ENCODE measurements around the gene RADIL. TPM values are rescaled to one million over a fixed set of nuclear protein-coding genes. Genes with fewer than 3 reads are reported as not detected.

Gene RADIL
- total RNA-seq, 4 donors from 2014 or later = 0.80 to 6.2 (median 1.7) TPM

GRCh38 chr7:4787947-4788626 lies 95.4 kb downstream of the RADIL start:
- H3K27ac ChIP-seq = no peak overlapping the region
- in situ Hi-C loops (cut with MboI; ENCODE audit: low pct_ligation_motif_present in 1 of 4, low pct_unique_long_range_greater_than_20kb in 1 of 4, low sequenced_read_pairs in 3 of 4) = no loop called here
- TF ChIP-seq POLR2A (IDR thresholded peaks at IDR 0.05) (no peak), POLR2AphosphoS5 (IDR thresholded peaks at IDR 0.05) (no peak), EP300 (IDR thresholded peaks at IDR 0.05; ENCODE audit: low read depth) (no peak)
- TF ChIP-seq, protein P1, sequence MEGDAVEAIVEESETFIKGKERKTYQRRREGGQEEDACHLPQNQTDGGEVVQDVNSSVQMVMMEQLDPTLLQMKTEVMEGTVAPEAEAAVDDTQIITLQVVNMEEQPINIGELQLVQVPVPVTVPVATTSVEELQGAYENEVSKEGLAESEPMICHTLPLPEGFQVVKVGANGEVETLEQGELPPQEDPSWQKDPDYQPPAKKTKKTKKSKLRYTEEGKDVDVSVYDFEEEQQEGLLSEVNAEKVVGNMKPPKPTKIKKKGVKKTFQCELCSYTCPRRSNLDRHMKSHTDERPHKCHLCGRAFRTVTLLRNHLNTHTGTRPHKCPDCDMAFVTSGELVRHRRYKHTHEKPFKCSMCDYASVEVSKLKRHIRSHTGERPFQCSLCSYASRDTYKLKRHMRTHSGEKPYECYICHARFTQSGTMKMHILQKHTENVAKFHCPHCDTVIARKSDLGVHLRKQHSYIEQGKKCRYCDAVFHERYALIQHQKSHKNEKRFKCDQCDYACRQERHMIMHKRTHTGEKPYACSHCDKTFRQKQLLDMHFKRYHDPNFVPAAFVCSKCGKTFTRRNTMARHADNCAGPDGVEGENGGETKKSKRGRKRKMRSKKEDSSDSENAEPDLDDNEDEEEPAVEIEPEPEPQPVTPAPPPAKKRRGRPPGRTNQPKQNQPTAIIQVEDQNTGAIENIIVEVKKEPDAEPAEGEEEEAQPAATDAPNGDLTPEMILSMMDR (IDR thresholded peaks at IDR 0.05) = no peak
- intact Hi-C loops (cut with DNase I; ENCODE audit: low total_unique reads) = no loop called here
- H3K4me1 ChIP-seq = peaks cover 0 to 15% (median 12%) of the 10 kb centered on the region in 4 donors
- H3K4me3 ChIP-seq = no peak overlapping the region
- DNase-seq = no peak
- WGBS, 2 donors (ENCODE audit: low coverage in 1 of 2) = 75% methylated on average over 12 of the region's 23 CpGs; no CpG with 5 or more reads in 1 of the 2 donors
- no peaks in the 10 kb centered on the region for H3K9me3 ChIP-seq
- H3K36me3 ChIP-seq = peaks cover 0 to 46% (median 16%) of the 10 kb centered on the region in 4 donors
- no peaks in the 10 kb centered on the region for H3K27me3 ChIP-seq

GRCh38 chr7:4787541-4787940 lies 96.0 kb downstream of the RADIL start:
- DNase-seq = no peak
- Histone ChIP-seq H3K36me3 (peaks cover 0 to 52% (median 21%) of the 10 kb centered on the region in 4 donors), H3K9me3 (no peaks in the 10 kb centered on the region), H3K4me3 (no peak overlapping the region), H3K27ac (no peak overlapping the region), H3K4me1 (peaks cover 0 to 9% (median 6%) of the 10 kb centered on the region in 4 donors), H3K27me3 (no peaks in the 10 kb centered on the region)
- 92% methylated on average over 16 of the region's 17 CpGs; no CpG with 5 or more reads in 1 of the 2 donors for WGBS, 2 donors (ENCODE audit: low coverage in 1 of 2)
- intact Hi-C loops (cut with DNase I; ENCODE audit: low total_unique reads) (no loop called here), in situ Hi-C loops (cut with MboI; ENCODE audit: low pct_ligation_motif_present in 1 of 4, low pct_unique_long_range_greater_than_20kb in 1 of 4, low sequenced_read_pairs in 3 of 4) (no loop called here)
- TF ChIP-seq, protein P1 (IDR thresholded peaks at IDR 0.05) = no peak
- TF ChIP-seq POLR2AphosphoS5 (IDR thresholded peaks at IDR 0.05) (no peak), EP300 (IDR thresholded peaks at IDR 0.05; ENCODE audit: low read depth) (no peak), POLR2A (IDR thresholded peaks at IDR 0.05) (no peak)

DNA sequence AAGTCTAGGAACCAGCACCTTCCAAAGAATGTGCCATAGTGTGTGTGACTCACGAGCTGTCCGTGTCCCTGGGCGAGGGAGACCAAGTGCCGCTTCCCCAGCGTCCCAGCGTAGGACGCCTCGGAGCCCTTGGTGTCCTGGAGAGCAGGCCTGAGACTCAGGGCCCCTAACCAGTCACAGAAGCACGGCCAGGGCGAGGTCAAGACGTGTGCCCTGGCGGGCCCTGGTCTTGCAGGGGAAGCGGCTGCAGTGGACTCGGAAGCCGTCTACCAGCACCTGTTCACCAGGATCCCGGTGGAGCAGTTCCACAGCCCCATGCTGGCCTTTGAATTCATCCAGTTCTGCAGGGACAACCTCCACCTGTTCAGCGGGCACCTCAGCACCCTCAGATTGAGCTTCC lies 97.5 kb downstream of the RADIL start:
- intact Hi-C loops (cut with DNase I; ENCODE audit: low total_unique reads) = no loop called here
- Histone ChIP-seq H3K4me1 (no peaks in the 10 kb centered on the region), H3K9me3 (no peaks in the 10 kb centered on the region), H3K36me3 (peaks cover 0 to 65% (median 27%) of the 10 kb centered on the region in 4 donors), H3K27me3 (no peaks in the 10 kb centered on the region), H3K27ac (no peak overlapping the region), H3K4me3 (no peak overlapping the region)
- no peak for DNase-seq
- in situ Hi-C loops (cut with MboI; ENCODE audit: low pct_ligation_motif_present in 1 of 4, low pct_unique_long_range_greater_than_20kb in 1 of 4, low sequenced_read_pairs in 3 of 4) = no loop called here
- TF ChIP-seq, protein P1 (IDR thresholded peaks at IDR 0.05) = no peak
- TF ChIP-seq POLR2AphosphoS5 (IDR thresholded peaks at IDR 0.05) (no peak), EP300 (IDR thresholded peaks at IDR 0.05; ENCODE audit: low read depth) (no peak), POLR2A (IDR thresholded peaks at IDR 0.05) (no peak)
- WGBS, 2 donors (ENCODE audit: low coverage in 1 of 2) = 92% methylated on average over 17 of the region's 17 CpGs; no CpG with 5 or more reads in 1 of the 2 donors

DNA sequence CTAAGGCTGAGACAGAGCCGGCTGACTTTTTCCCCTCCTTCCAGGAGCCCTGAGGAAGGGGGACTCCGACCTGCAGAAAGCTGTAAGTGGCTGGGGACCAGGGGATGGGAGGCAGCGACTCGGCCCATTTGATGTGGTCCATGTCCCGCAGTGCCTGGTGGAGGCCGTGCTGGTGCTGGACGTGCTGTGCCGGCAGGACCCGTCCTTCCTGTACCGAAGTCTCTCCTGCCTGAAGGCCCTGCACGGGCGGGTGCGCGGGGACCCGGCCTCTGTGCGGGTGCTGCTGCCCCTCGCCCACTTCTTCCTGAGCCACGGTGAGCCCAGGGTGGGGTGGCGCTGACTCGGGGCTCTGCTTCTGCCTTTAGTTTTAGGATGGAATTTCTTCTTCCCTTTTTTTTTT lies 98.1 kb downstream of the RADIL start:
- no peaks in the 10 kb centered on the region for H3K9me3 ChIP-seq
- intact Hi-C loops (cut with DNase I; ENCODE audit: low total_unique reads) = loop anchor here (1.0 kb wide), 1 partner anchor 30 kb away; no protein-coding TSS in a partner anchor
- H3K4me1 ChIP-seq = no peaks in the 10 kb centered on the region
- in situ Hi-C loops (cut with MboI; ENCODE audit: low pct_ligation_motif_present in 1 of 4, low pct_unique_long_range_greater_than_20kb in 1 of 4, low sequenced_read_pairs in 3 of 4) = no loop called here
- peaks cover 0 to 65% (median 27%) of the 10 kb centered on the region in 4 donors for H3K36me3 ChIP-seq
- no peak overlapping the region for H3K27ac ChIP-seq
- TF ChIP-seq, protein P1 (IDR thresholded peaks at IDR 0.05) = no peak
- TF ChIP-seq EP300 (IDR thresholded peaks at IDR 0.05; ENCODE audit: low read depth) (no peak), POLR2A (IDR thresholded peaks at IDR 0.05) (no peak), POLR2AphosphoS5 (IDR thresholded peaks at IDR 0.05) (no peak)
- no peak for DNase-seq
- H3K27me3 ChIP-seq = no peaks in the 10 kb centered on the region
- WGBS, 2 donors (ENCODE audit: low coverage in 1 of 2) = 88 to 92% methylated on average over 5 to 20 of the region's 20 CpGs
- H3K4me3 ChIP-seq = no peak overlapping the region
